Stimulated activated CD8-positive, alpha-beta memory T cell treated with anti-CD3 and anti-CD28 coated beads, Interleukin-7, amount 100 ng/mL, for 1 hour (primary cell): ENCODE data around the gene MTFR1L.
A peak's percentile ranks its signal among the peaks of the same experiment; 100 is the strongest.

Source experiments
- DNase-seq, 2 donors: peaks; one replicate each; pipeline ENCODE4 v3.0.0-alpha.2; 2020; ENCODE audit warnings: low read depth in 2 of 2

The MTFR1L gene

DNA sequence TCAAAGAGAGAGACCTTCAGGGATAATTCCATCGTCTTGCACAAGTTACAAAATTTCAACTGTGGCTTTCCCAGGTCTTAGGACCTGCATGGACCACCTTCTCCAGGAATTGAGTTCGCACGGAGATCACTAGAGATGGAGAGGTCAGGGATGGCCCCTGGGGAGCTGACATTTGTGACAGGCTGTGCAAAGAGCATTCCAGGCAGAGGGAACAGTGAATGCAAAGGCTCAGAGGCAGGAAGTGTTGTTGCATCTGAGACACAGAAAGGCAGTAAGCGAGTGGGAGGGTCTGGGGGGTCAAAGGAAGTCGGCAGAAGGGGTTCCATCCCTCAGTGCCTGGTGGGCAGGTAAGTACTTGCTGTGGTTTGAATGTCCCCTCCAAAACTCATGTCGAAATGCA, 29.3 kb upstream of the MTFR1L start:
- no peak for DNase-seq

DNA sequence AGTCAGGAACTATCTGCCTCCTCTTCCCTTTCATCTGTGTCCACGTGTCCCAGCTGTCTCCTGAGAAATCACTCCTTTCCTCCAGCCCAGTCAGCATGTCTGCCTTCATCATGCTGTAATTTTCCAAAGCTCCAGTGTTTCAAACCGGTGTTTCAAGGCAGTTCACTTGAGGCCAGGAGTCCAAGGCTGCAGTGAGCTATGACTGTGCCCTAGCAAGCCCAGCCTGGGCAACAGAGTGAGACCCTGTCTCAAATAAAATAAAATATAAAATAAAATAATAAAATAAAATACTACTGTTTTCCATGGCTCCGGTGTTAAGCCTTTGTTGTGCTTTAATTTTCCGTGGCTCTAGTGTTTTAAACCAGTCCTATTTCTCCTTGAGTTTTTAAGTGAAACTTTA, 27.6 kb upstream of the MTFR1L start:
- DNase-seq, result no peak

DNA sequence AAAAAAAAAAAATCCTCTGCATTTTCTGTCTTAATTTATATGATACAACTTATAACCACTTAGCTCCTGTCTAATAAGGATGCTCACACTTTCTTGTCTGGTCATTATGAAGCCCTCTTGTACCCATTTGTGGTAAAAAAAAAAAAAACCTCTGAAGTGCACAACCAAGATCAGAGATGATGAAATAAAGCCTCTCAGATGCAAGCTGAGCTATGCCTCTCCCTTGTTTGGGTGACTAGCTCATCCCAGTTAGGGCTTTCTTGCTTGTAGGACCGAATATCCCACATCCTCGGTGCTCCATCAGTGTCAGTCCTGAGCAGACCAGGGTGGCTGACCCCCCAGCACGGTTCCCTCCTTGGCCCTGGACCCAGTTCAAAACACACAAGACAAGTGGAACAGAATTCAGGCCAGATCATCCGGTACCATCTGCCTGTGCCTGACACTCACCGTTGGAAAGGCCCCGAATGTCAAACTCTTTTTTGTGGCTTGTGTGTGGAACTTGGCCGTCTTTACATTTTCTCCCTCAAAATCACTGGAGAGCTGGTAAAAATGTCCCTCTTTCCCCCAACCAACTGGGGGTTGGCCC, 26.1 kb upstream of the MTFR1L start:
- DNase-seq, result no peak

DNA sequence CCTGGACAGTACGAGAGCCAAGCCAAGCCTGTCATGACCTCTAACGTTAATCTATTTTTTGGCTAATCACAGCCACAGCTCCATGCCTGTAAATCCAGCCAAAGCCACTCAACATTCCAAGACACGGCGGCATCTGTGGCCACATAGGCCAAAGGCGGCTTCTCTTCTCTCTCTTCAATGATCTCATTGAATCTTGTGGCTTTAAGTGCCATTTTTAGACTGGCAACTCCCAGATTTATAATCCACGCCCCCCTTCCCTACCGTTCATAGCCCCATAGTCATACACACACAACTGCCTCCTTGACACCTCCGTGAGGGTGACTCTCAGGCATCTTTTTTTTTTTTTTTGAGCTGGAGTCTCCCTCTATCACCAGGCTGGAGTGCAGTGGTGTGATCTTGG, 25.4 kb upstream of the MTFR1L start:
- no peak for DNase-seq

DNA sequence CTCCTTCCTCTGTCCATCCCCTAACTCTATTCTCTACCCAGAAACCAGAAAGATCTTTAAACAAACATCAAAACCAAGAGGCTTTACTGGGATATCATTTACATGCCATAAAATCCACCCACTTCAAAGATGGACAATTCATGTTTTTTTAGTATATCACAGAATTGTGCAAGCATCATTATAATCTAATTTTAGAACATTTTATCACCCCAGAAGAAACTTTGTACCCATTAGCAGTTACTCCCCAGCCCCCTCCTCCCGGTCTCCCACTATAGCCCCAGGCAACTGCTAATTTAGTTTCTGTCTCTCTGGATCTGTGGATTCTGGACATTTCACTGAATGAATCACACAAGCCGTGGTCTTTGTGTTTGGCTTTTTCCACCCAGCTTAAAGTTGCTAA, 24.5 kb upstream of the MTFR1L start:
- no peak for DNase-seq

DNA sequence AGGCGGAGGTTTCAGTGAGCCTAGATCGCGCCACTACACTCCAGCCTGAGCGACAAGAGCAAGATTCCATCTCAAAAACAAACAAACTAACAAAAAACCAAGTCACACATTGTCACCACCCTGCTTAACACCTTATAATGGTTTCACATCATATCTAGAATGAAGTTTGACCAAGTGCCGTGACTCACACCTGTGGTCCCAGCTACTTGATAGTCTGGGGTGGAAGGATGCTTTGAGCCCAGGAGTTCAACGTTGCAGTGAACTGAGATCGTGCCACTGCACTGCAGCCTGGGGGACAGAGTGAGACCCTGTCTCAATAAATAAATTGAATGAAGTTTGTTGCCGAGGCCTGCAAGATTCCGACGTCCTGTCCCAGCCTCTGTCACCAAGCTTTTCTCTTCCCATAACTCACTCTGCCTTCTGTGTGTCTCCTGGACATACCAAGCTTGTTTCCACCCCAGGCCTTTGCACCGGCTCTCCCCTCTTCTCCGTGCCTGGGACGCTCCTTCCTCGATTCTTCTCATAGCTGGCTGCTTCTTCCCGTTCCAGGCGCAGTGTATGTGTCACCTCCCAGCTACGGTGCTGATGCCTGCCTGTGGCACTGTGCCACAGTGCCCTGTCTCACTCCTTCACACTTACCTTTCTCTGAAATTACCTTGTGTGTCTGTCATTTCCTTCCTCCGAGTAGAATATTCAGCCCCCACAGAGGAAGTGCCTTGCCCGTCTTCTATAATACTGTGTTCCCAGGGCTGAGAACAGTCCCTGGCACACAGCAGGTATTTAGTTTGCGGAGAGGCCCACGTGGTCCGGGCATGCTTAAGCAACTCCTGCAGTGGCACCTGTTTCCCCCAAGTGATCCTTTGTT, 23.6 kb upstream of the MTFR1L start:
- DNase-seq, result no peak

DNA sequence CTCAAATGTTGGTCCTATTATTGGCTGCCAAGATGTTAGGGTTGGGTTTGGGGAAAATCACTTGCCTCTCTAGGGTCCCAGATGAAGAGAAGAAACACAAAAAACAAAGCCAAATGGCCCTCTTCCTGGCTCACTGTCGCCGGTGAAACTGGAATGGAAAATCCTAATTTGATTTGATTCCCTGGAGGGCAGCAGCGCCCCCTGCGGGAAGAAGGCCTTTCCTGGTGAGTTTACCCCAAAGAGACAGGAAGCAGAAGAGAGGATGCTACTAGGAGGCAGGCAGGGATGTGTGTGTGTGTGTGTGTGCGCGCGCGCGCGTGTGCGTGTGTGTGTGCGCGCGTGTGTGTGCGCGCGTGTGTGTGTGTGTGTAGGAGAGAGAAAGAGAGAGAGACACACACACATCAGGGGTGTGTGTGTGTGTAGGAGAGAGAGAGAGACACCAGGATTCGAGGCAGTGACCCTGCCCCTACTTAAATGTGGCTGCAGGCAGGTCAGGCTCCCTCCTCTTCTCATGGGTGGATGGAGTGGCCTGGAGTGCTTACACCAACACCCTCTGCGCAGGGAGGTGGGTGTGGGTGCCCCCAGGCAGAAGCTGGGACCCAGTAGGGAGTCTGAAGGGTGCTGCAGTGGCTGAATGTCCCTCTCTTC, 22.8 kb upstream of the MTFR1L start:
- peak; percentile 32 to 72 for DNase-seq

DNA sequence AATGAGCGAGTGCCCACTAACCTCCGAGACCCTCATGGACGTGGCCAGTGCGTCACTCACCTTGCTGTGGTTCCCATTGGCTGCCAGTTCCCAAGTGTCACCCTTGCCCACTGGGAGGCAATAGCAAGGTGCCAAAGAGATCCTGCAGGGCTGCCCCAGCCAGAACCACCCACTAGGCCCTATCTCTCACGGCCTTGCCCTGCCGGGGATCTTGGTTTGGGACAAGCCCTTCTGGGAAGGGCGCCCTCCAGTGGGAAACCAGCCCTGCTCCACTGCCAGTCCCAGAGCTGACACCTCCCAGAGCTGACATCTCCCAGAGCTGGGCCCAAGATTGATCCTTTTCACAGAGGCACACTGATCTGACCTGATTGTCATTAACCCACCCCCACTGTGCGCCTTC, 21.8 kb upstream of the MTFR1L start:
- DNase-seq, result no peak

DNA sequence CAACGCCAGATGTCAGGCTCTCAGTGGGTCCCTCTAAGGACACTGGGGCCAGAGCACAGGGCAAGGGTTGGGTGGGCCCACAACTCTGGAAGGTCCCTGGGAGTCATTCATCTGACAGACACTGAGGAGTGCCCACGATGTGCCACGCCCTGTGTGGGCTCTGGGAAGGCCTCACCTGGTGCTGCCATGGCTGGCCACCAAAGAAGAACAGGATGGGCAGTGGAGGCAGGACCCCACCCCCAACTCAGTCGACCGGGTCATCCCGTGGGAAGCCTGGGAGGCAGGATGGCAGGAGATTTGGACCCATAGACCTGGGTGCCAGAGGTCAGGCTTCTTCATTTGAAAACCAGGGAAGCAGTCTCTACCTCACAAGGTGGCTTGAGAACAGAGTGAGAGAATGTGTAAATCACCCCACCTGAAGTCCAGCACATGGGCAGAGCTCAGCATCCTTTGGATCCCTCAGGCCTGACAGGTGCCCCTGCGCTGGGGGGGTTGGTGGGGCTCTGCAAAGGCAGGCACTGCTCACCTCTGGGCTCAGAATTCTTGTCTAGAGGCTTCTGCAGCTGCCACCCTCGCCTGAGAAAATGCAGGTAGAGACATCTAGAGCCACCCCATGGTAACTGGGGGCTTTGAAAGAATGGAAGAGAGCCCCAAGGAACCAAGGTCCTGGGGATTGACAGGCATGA, 20.9 kb upstream of the MTFR1L start:
- no peak for DNase-seq

DNA sequence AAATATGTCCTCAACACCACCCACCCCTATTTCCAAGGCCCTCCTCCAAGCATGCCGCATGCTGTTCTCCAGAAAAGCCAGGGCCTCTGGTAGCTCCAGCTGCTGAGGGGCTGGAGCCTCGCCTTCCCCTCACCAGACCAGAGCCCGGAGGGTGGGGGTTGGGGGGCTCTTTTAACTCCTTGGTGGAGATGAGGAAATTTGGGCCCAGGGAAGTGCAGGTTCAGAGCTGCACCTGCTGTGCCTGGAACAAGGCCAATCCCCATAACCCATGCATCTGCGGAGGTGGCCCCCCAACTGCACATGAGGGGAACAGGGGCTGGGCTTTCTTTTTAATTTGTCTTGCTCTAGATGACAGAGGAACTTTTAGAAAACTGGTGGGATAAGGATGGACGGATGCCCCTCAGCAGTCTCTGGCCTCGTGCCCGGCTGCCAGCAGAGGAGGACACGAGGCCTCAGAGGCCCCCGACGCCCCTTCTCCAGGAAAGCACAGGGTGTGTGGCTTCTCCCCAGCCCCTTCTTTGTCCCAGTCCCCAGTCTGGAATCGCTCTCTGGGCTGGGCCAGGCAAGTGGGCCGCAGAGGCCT, 20.3 kb upstream of the MTFR1L start:
- no peak for DNase-seq

DNA sequence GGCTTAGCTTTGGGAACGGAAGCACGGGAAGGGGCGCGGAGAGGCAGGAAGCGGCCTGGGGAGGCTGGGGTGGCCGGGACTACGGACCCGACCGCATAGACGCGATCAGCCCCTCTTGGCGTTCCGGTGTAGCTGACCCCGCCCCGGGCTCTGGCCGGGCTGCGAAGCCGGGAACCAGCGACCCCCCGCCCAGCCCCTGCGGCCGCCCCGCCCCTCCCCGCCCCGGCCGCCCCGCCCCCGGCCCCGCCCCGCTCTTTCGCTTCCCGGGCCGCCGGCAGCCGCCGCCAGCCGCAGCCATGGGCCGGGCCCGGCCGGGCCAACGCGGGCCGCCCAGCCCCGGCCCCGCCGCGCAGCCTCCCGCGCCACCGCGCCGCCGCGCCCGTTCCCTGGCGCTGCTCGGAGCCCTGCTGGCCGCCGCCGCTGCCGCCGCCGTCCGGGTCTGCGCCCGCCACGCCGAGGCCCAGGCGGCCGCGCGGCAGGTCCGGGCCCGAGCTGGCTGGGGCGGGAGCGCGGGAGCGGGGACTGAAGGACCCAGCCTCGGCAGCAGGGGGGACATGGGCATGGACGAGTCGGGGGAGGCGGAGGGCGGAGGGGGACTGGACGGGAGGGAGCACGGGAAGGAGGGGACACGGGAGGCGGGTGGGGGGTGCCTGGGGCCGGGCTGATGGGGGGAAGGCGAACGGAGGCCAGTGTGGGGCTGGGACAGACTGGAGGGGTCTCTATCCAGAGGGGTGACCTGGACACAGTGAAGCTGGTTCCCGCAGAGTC, 19.6 kb upstream of the MTFR1L start, which contains the start of gene SELENON:
Gene SELENON (plus strand): TSS at position 259 of the 768 bp plus-strand sequence. CDS start 38 bp downstream, at position 297.
- no peak for DNase-seq

DNA sequence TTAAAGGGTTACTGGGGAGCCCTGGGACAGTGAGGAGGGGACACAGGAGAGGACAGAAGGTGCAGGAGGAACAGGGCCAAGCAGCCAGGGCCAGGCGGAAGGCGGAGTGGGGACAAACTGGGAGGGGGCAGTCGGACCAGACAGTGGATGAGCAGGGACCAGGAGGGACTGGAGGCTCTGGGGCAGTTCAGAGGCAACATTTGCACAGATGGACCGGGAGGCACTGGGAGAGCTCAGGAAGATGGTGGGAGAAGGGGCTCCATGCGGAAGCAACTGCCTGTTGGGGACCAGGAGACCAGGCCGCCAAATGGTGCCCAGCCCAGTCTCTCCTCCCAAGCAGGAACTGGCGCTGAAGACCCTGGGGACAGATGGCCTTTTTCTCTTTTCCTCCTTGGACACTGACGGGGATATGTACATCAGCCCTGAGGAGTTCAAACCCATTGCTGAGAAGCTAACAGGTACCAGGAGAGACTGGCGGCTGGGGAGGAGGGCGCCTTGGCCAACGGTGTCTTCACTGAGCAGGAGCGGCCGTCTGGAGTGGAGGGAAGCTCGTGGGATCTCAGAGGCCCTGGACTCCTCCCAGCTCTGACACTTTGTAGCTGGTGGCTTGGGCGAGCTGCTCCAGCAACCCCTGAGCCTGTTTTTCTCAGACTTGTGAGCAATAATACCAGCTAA, 18.9 kb upstream of the MTFR1L start:
- DNase-seq, result no peak

DNA sequence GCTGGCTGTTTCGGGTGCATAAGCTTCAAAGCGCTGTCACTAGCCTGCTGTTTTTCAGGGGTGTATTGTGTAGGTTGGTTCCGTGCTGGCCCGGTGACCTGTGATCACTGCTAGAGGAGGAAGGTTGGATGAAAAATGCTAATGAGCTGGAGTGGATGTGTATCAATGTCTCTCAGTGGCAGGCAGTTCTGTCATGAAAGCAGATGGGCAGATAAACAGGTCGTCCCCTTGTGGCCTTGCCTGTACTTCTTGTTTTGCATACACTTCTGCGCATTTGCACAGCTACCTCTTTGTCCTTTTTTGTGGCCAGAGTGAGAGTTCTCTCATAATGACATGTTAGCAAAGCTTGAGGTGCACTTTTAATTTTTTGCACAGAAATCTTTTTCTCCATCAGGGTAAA, 16.8 kb upstream of the MTFR1L start:
- no peak for DNase-seq

DNA sequence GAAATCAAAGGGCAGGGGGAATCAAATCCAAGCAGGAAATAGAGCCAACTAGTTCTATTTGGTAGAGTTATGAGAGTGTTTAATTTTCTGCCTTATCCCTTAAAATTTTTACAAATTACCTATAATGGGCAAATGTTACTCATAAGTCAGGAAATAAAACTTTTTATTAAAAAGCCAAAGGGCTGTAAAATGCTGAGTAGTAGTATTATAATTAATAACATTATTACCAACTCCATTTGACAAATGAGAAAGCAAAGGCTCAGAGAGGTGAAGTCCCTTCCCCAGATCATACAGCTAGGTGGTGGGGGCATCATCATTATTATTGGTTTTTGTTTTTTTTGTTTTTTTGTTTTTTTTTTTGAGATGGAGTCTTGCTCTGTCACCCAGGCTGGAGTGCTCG, 16.4 kb upstream of the MTFR1L start:
- no peak for DNase-seq

DNA sequence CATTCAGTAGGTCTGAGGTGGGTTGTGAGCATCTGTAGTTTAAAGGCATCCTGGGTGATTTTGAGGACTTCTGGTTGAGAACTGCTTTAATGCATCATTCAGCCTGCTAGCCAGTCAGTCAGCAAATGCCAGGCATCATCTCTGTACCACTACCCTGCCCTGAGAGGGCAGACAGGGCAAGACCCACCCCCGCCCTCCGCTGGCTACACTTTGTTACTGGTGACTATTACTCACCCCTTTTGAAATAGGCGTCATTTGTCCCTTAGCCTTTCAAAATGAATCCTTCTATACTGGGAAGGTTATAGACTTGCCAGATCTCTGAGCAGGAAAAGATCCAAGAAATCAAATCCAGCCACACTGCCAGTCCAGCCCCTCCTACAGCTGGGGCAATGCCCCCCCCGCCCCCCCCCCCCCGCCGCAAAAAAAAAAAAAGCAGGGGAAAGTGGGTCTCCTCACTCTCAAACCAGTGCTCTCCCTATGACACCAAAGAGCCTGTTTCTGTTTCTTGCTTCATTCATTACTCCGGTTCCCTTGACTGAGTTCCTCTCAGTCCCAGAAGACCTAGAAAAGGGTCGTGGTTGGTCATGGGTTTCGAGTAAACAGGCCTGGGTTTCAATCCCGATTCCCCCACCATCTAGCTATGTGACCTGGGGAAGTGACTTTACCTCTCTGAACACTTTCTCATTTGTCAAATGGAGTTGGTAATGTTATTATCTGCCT, 15.3 kb upstream of the MTFR1L start:
- no peak for DNase-seq

DNA sequence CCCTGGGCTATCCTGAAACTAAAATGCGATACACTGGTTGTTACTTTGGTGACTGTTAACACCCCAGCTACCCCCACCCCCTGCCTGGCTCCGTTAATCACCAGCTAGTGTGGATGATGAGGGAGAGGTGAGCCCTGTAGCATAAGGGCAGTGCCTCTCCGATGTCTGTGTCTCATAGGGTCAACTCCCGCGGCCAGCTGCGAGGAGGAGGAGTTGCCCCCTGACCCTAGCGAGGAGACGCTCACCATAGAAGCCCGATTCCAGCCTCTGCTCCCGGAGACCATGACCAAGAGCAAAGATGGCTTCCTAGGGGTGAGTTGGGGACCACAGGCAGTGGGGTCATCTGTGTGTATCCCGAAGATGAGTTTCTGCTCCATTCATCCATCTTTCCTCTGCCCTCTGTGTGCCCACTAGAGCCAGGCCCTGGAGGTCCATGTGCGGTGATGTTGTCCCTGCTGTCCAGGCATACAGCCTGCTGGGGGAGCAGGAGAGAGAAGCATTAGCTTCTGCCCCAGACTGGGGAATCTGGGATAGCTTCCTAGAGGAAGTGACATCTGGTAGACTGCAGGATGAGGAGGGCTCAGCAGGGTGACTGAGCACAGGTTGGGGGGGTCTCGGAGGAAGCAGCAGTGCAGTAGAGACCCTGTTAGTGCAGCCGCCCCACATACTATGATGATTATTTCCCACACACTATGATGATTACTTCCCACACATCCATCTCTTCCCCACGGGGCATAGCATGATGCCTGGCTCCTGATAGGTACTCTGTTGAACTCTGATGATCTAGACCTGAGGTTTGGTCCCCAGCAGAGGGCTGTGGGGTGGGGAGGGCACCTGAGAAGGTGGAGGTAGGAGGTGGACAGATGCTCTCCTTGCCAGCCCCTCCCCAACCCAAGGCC, 14.5 kb upstream of the MTFR1L start:
- no peak for DNase-seq

DNA sequence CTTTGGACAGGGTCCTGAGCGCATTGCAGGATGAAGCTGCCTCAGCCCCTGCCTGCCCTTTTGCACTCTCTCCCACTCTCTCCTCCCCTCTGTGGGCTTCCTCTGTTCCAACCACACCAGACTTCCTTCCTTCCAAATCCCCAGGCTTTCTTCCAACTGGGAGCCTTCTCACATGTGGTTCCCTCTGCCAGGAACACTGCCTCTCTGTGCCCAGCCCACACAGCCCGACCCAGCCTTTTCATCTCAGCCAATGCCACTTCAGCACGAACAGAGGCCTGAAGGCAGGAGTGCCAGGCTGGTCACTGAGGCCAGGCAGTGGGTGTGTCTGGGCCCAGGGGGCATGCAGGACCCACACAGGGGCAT, 13.9 kb upstream of the MTFR1L start:
- no peak for DNase-seq

DNA sequence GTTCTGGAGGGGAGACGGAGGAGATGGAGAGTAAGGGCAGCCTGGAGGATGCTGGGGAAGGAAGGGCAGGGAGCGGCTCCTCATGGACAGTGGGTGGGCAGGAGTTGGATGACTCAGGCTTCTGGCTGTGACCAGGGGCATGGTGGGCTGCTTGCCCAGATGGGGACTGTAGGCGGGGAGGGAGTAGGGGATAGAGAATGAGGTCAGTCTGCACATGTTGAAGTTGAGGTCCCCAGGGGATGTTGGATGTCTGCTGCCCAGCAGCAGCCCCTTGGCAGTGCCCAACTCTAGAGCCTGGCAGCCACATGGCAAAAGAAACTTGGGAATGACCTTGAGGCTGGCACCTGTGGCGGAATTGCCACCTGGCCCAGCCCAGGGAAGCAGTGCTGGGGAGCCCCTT, 13.3 kb upstream of the MTFR1L start:
- no peak for DNase-seq
